22Rv1 (cell line): ENCODE results near the gene MIOS.

ENCODE experiments used
- H3K27ac ChIP-seq: fragments of 450-650 bp; 2 replicates; pipeline ENCODE4 v1.5.1; 2017
- CTCF ChIP-seq: fragments of 450-650 bp; IDR thresholded peaks from 2 replicates; pipeline ENCODE4 v1.5.1; 2017; ENCODE audit warnings: mild to moderate bottlenecking
- ZFX ChIP-seq: fragments of 450-650 bp; IDR thresholded peaks from 2 replicates; pipeline ENCODE4 v1.6.1; 2017; ENCODE audit warnings: antibody characterized with exemption, borderline replicate concordance

Gene MIOS

GRCh38 chr7:7569615-7570014 lies 2.9 kb downstream of the MIOS start:
- TF ChIP-seq ZFX, result no peak
- H3K27ac ChIP-seq, result no peak overlapping the region

- H3K27ac ChIP-seq, result no peak overlapping the region
- TF ChIP-seq CTCF (no peak), ZFX (no peak)
Measured at GRCh38 chr7:7570584-7570983, 3.9 kb downstream of the MIOS start.

- H3K27ac ChIP-seq, result peak overlapping the region; percentile 31
- TF ChIP-seq ZFX (no peak), CTCF (no peak)
Measured at GRCh38 chr7:7573701-7574100, 7.0 kb downstream of the MIOS start.

- TF ChIP-seq CTCF (no peak), ZFX (no peak)
- H3K27ac ChIP-seq, result no peak overlapping the region
Measured at GRCh38 chr7:7576344-7576743, 9.7 kb downstream of the MIOS start.

GRCh38 chr7:7577888-7578287 lies 11.2 kb downstream of the MIOS start:
- no peak for TF ChIP-seq ZFX
- no peak for TF ChIP-seq CTCF
- H3K27ac ChIP-seq, result no peak overlapping the region

GRCh38 chr7:7579638-7580037 lies 13.0 kb downstream of the MIOS start:
- no peak overlapping the region for H3K27ac ChIP-seq
- TF ChIP-seq ZFX (no peak), CTCF (no peak)

- TF ChIP-seq ZFX, result no peak
- TF ChIP-seq CTCF, result no peak
- H3K27ac ChIP-seq, result no peak overlapping the region
Measured at GRCh38 chr7:7581531-7582179, 15.0 kb downstream of the MIOS start.

GRCh38 chr7:7582596-7582995 lies 15.9 kb downstream of the MIOS start:
- TF ChIP-seq ZFX, result no peak

More at GRCh38 chr7:7582596-7582995, 15.9 kb downstream of the MIOS start:
- H3K27ac ChIP-seq, result no peak overlapping the region
